Activated CD4-positive, alpha-beta memory T cell treated with anti-CD3 and anti-CD28 coated beads, Interleukin-2, amount 10 ng/mL, durations not matched to agents 7 days and 5 days (primary cell): Measurements from ENCODE around the gene ZNF865. TPM values are rescaled to one million over a fixed set of nuclear protein-coding genes. Genes with fewer than 3 reads are reported as not detected.

Source experiments
- CTCF ChIA-PET: fragments of 350-600 bp; sonication (Branson Sonifier 250); formaldehyde crosslinking; loops from one replicate; lab custom pipeline; 2021; ENCODE audit warnings: antibody characterized with exemption, inconsistent platforms; lab: Charles Lee
- POLR2A ChIA-PET: fragments of 350-600 bp; sonication (Branson Sonifier 250); formaldehyde crosslinking; loops from one replicate; lab custom pipeline; 2021; ENCODE audit warnings: antibody characterized with exemption; lab: Charles Lee
- DNase-seq: peaks from one replicate; pipeline ENCODE4 v3.0.0-alpha.2; 2020
- H3K27ac Mint-ChIP-seq: one replicate; pipeline ENCODE4 v1.8.0; 2021; ENCODE audit warnings: mild to moderate bottlenecking, mixed read lengths
- H3K27me3 Mint-ChIP-seq: one replicate; pipeline ENCODE4 v1.8.0; 2021; ENCODE audit warnings: mixed read lengths
- H3K36me3 Mint-ChIP-seq: one replicate; pipeline ENCODE4 v1.8.0; 2021; ENCODE audit warnings: low read depth, mixed read lengths
- H3K4me1 Mint-ChIP-seq: one replicate; pipeline ENCODE4 v1.8.0; 2021; ENCODE audit warnings: mixed read lengths
- H3K4me3 Mint-ChIP-seq: one replicate; pipeline ENCODE4 v1.8.0; 2021; ENCODE audit warnings: mild to moderate bottlenecking, mixed read lengths
- H3K9me3 Mint-ChIP-seq: one replicate; pipeline ENCODE4 v1.8.0; 2021; ENCODE audit warnings: mixed read lengths
- total RNA-seq, 2 experiments: library from RNA; stranded (reverse); gene quantifications; one replicate each; pipeline ENCODE4 v1.2.3, GENCODE V29; 2021

ZNF865 gene
- total RNA-seq, 2 experiments from 2014 or later, result 15.3 to 15.4 TPM

GRCh38 chr19:55622242-55622969 lies 17.0 kb downstream of the ZNF865 start:
- H3K9me3 Mint-ChIP-seq, result no peaks in the 10 kb centered on the region
- peaks cover 3% of the 10 kb centered on the region for H3K27me3 Mint-ChIP-seq
- POLR2A ChIA-PET, result interaction anchor here (1.8 to 5.7 kb wide), 2 partner anchors 17 to 23 kb away, joined by 5 to 53 read pairs; partner anchors contain the start of genes FIZ1 and ZNF865
- CTCF ChIA-PET, result interaction anchor here (1.4 to 5.6 kb wide), 3 partner anchors 10 to 118 kb away, joined by 5 to 56 read pairs (median 5); partner anchors contain the start of gene ZNF865
- peaks cover 25% of the 10 kb centered on the region for H3K36me3 Mint-ChIP-seq
- DNase-seq, result no peak
- H3K4me3 Mint-ChIP-seq, result no peak overlapping the region
- peaks cover 47% of the 10 kb centered on the region for H3K4me1 Mint-ChIP-seq
- no peak overlapping the region for H3K27ac Mint-ChIP-seq

- H3K4me3 Mint-ChIP-seq, result no peak overlapping the region
- H3K9me3 Mint-ChIP-seq, result no peaks in the 10 kb centered on the region
- CTCF ChIA-PET, result interaction anchor here (1.4 to 5.6 kb wide), 4 partner anchors 11 to 119 kb away, joined by 5 to 56 read pairs (median 19); partner anchors contain the start of gene ZNF865
- peaks cover 21% of the 10 kb centered on the region for H3K36me3 Mint-ChIP-seq
- no peak for DNase-seq
- peaks cover 6% of the 10 kb centered on the region for H3K27me3 Mint-ChIP-seq
- peaks cover 52% of the 10 kb centered on the region for H3K4me1 Mint-ChIP-seq
- POLR2A ChIA-PET, result interaction anchor here (1.8 to 5.7 kb wide), 3 partner anchors 18 to 24 kb away, joined by 5 to 53 read pairs (median 49); partner anchors contain the start of genes FIZ1, ZNF524 and ZNF865
- no peak overlapping the region for H3K27ac Mint-ChIP-seq
These were observed 17.7 kb downstream of the ZNF865 start for GRCh38 chr19:55623130-55623529.

DNA sequence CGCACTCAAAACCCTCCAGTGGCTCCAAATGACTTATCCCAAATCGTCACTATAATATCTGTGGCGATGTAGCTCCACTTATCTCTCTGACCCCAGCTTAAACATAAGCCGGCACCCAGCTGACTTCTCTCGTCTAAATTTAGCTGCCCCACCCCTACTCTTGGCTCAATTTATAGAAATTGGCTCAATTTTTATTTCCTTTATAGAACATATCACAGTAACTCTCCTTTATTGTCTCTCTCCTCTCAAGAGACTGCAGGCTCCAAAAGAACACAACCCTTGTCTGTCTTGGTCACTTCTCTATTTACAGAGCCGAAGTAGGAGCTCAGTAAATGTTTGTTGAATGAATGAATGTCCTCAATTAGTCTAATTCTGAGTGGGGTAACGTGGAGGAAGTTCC lies 18.1 kb downstream of the ZNF865 start:
- CTCF ChIA-PET, result interaction anchor here (1.4 to 5.6 kb wide), 5 partner anchors 10 to 119 kb away, joined by 5 to 56 read pairs (median 8); partner anchors contain the start of genes U2AF2 and ZNF865
- POLR2A ChIA-PET, result interaction anchor here (1.7 to 5.7 kb wide), 5 partner anchors 10 to 216 kb away, joined by 9 to 53 read pairs (median 16); partner anchors contain the start of genes FIZ1, U2AF2, UBE2S and ZNF524
- Mint-ChIP-seq H3K4me3 (no peak overlapping the region), H3K4me1 (peaks cover 52% of the 10 kb centered on the region), H3K27me3 (peaks cover 7% of the 10 kb centered on the region), H3K27ac (no peak overlapping the region), H3K9me3 (no peaks in the 10 kb centered on the region), H3K36me3 (peaks cover 19% of the 10 kb centered on the region)
- DNase-seq, result no peak

DNA sequence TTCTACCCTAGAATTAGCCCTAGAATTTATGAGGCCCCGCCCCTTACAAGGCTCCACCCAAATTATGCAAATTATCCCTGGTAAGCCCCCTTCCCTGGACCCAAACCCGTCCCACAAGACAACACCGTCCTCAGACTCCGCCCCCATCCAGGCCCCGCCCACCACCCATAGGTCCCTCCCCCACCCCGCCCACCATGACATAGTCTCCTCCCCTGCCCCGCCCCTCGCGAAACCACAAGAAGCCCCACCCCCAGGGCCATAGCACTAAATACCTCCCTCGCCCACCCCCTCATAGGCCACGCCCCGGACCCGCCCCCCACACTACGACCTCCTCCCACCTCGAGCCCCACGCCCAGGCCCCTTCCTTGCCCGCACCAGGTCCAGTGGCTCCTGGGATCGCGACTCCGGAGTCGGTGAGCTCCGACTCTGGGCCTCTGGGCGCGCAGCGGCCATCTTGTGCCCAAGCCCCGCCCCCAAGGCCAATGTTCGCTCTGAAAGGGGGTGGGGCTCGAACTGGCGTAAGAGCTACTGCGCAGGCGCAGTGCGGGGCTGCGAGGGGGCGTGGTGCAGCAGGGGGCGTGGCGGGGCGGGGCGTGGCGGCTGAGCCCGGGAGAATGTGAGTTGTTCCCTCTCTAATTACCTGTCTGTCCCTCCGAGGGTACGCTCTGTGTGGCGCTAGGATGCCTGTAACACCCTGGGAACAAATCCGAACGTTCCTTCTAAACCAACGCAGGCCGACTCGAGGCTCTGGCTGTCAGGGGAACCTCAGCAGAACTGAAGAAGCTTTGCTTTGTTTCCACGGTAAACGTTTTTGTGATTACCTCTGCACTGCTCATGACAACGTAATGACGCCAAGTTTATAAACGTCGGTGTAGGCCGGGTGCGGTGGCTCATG lies 18.9 kb downstream of the ZNF865 start, which contains the start of gene ZNF784:
TSS of gene ZNF784 (minus strand) at position 458 of the 895 bp plus-strand sequence. CDS start at position 453, 5 bp downstream.
- peak within 1 kb of the TSS; percentile 93 for H3K27ac Mint-ChIP-seq
- peaks cover 50% of the 10 kb centered on the region for H3K4me1 Mint-ChIP-seq
- H3K27me3 Mint-ChIP-seq, result peaks cover 7% of the 10 kb centered on the region
- H3K4me3 Mint-ChIP-seq, result peak within 1 kb of the TSS; percentile 78
- no peaks in the 10 kb centered on the region for H3K9me3 Mint-ChIP-seq
- POLR2A ChIA-PET, result interaction anchor here (0.7 to 5.7 kb wide), 13 partner anchors 10 to 365 kb away, joined by 3 to 53 read pairs (median 6); partner anchors contain the start of genes CCDC106, FIZ1, KMT5C and PPP6R1
- DNase-seq, result peak; percentile 94
- CTCF ChIA-PET, result interaction anchor here (0.9 to 5.6 kb wide), 8 partner anchors 9 to 120 kb away, joined by 3 to 56 read pairs (median 13); partner anchors contain the start of genes FIZ1, U2AF2, ZNF524 and ZNF865
- H3K36me3 Mint-ChIP-seq, result peaks cover 17% of the 10 kb centered on the region

DNA sequence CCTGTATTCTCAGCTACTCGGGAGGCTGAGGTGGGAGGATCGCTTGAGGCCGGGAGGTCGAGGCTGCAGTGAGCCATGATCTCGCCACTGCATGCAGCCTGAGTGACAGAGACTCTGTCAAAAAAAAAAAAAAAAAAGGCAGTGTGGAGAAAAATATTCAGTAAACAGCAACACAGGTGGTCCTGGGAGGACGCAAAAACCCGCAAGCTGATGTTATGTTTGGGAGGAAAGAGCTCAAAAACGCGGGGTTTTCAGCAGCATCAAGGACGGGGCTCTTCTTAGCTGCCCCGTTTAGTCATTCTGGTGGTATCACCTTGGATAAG lies 19.5 kb downstream of the ZNF865 start:
- Mint-ChIP-seq H3K27ac (peak overlapping the region; percentile 93), H3K27me3 (peaks cover 7% of the 10 kb centered on the region), H3K4me3 (peak overlapping the region; percentile 78), H3K36me3 (peaks cover 12% of the 10 kb centered on the region), H3K4me1 (peaks cover 48% of the 10 kb centered on the region), H3K9me3 (no peaks in the 10 kb centered on the region)
- no peak for DNase-seq
- CTCF ChIA-PET, result interaction anchor here (0.9 to 5.6 kb wide), 10 partner anchors 9 to 332 kb away, joined by 3 to 56 read pairs (median 12); partner anchors contain the start of genes FIZ1, U2AF2, ZNF524 and ZNF865
- POLR2A ChIA-PET, result interaction anchor here (0.7 to 5.7 kb wide), 12 partner anchors 9 to 366 kb away, joined by 3 to 53 read pairs (median 8); partner anchors contain the start of genes FIZ1, KMT5C, PPP6R1 and U2AF2

GRCh38 chr19:55626350-55626749 lies 20.9 kb downstream of the ZNF865 start:
- Mint-ChIP-seq H3K9me3 (no peaks in the 10 kb centered on the region), H3K27ac (peak overlapping the region; percentile 86), H3K4me3 (peak overlapping the region; percentile 60), H3K27me3 (peaks cover 7% of the 10 kb centered on the region), H3K4me1 (peaks cover 41% of the 10 kb centered on the region), H3K36me3 (peaks cover 3% of the 10 kb centered on the region)
- DNase-seq, result peak; percentile 78
- ChIA-PET POLR2A (interaction anchor here (1.0 to 5.7 kb wide), 11 partner anchors 8 to 372 kb away, joined by 3 to 53 read pairs (median 8); partner anchors contain the start of genes FIZ1, PPP6R1, U2AF2 and UBE2S), CTCF (interaction anchor here (0.5 to 5.6 kb wide), 14 partner anchors 7 to 485 kb away, joined by 3 to 56 read pairs (median 8); partner anchors contain the start of genes FIZ1, ZNF524 and ZNF865)

DNA sequence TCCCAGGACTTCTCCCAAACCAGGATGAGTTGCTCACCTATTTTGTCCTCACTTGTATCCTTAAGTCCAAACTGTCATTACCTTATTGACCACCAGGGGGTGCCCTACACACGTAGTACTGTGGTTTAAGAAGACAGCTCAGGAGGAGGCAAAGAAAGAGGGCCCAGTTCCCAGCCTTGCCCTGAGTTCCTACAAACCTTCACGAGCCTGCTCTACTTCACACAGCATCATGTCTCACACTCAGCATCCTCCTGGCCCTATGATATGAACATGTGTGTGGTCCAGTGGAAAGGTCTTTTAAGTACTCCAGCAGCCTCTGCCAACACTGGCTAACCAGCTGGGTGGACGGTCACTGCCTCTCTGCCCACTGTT lies 27.0 kb downstream of the ZNF865 start:
- H3K27me3 Mint-ChIP-seq, result peaks cover 7% of the 10 kb centered on the region
- POLR2A ChIA-PET, result interaction anchor here (1.0 to 4.0 kb wide), 11 partner anchors 10 to 701 kb away, joined by 3 to 14 read pairs (median 4); partner anchors contain the start of genes FIZ1, ZNF524 and ZNF865
- peaks cover 53% of the 10 kb centered on the region for H3K4me1 Mint-ChIP-seq
- no peaks in the 10 kb centered on the region for H3K9me3 Mint-ChIP-seq
- H3K36me3 Mint-ChIP-seq, result peaks cover 21% of the 10 kb centered on the region
- DNase-seq, result peak; percentile 88
- peak overlapping the region; percentile 6 for H3K4me3 Mint-ChIP-seq
- CTCF ChIA-PET, result interaction anchor here (0.8 to 3.4 kb wide), 28 partner anchors 8 to 701 kb away, joined by 3 to 30 read pairs (median 8); partner anchors contain the start of genes CCDC106, FIZ1, ISOC2 and U2AF2
- peak overlapping the region; percentile 34 for H3K27ac Mint-ChIP-seq

- POLR2A ChIA-PET, result interaction anchor here (1.2 to 4.0 kb wide), 7 partner anchors 9 to 54 kb away, joined by 3 to 14 read pairs (median 5); partner anchors contain the start of genes FIZ1, U2AF2, ZNF524 and ZNF579
- H3K36me3 Mint-ChIP-seq, result peaks cover 26% of the 10 kb centered on the region
- CTCF ChIA-PET, result interaction anchor here (0.7 to 3.4 kb wide), 19 partner anchors 9 to 177 kb away, joined by 4 to 30 read pairs (median 15); partner anchors contain the start of genes CCDC106, FIZ1, U2AF2 and ZNF524
- H3K27ac Mint-ChIP-seq, result peak overlapping the region; percentile 100
- peaks cover 2% of the 10 kb centered on the region for H3K9me3 Mint-ChIP-seq
- peaks cover 57% of the 10 kb centered on the region for H3K4me1 Mint-ChIP-seq
- peak overlapping the region; percentile 99 for H3K4me3 Mint-ChIP-seq
- peaks cover 3% of the 10 kb centered on the region for H3K27me3 Mint-ChIP-seq
- no peak for DNase-seq
These were observed 28.4 kb downstream of the ZNF865 start for GRCh38 chr19:55633861-55634260.

DNA sequence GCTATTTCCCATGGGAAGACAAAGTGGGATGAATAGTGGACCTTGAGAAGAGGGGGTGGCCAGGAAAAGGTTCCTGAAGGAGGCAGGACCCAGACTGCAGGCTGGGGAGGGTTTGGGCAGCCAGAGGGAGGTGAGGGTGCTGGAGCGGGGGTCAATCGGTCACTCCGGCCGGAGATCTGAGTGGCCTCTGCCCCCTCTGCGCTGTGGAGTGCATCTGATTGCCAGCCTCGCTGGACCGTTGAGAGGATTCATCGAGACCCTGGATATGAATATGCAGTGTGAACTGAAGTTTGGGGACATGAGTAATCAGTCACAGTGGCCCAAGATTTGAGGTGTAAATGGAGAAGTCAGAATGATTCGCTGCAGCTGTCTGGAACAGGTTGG lies 29.9 kb downstream of the ZNF865 start:
- no peak for DNase-seq
- peak overlapping the region; percentile 100 for H3K27ac Mint-ChIP-seq
- CTCF ChIA-PET, result interaction anchor here (1.0 to 3.4 kb wide), 4 partner anchors 10 to 132 kb away, joined by 3 to 30 read pairs (median 13); partner anchors contain the start of genes CCDC106 and ZNF784
- POLR2A ChIA-PET, result interaction anchor here (0.7 to 2.8 kb wide), 17 partner anchors 8 to 376 kb away, joined by 3 to 17 read pairs (median 4); partner anchors contain the start of genes CCDC106, FIZ1, PPP6R1 and U2AF2
- H3K27me3 Mint-ChIP-seq, result peaks cover 3% of the 10 kb centered on the region
- H3K9me3 Mint-ChIP-seq, result peaks cover 2% of the 10 kb centered on the region
- peaks cover 72% of the 10 kb centered on the region for H3K4me1 Mint-ChIP-seq
- peaks cover 30% of the 10 kb centered on the region for H3K36me3 Mint-ChIP-seq
- H3K4me3 Mint-ChIP-seq, result peak overlapping the region; percentile 99

- ChIA-PET CTCF (interaction anchor here (1.0 to 1.6 kb wide), 2 partner anchors 18 to 132 kb away, joined by 3 to 5 read pairs; no protein-coding TSS in a partner anchor), POLR2A (interaction anchor here (0.7 to 2.8 kb wide), 11 partner anchors 9 to 555 kb away, joined by 3 to 17 read pairs (median 4); partner anchors contain the start of genes FIZ1, PPP6R1, ZNF579 and ZNF784)
- Mint-ChIP-seq H3K36me3 (peaks cover 30% of the 10 kb centered on the region), H3K9me3 (peaks cover 2% of the 10 kb centered on the region), H3K4me3 (peak overlapping the region; percentile 99), H3K27me3 (peaks cover 3% of the 10 kb centered on the region), H3K4me1 (peaks cover 75% of the 10 kb centered on the region), H3K27ac (peak overlapping the region; percentile 100)
- DNase-seq, result no peak
These were observed 30.5 kb downstream of the ZNF865 start for GRCh38 chr19:55635856-55636440.

GRCh38 chr19:55636723-55637122 lies 31.3 kb downstream of the ZNF865 start:
- DNase-seq, result no peak
- Mint-ChIP-seq H3K36me3 (peaks cover 30% of the 10 kb centered on the region), H3K27me3 (no peaks in the 10 kb centered on the region), H3K4me3 (peak overlapping the region; percentile 99), H3K27ac (peak overlapping the region; percentile 100), H3K4me1 (peaks cover 74% of the 10 kb centered on the region), H3K9me3 (peaks cover 2% of the 10 kb centered on the region)
- POLR2A ChIA-PET, result interaction anchor here (0.6 to 2.8 kb wide), 9 partner anchors 8 to 556 kb away, joined by 3 to 17 read pairs (median 4); partner anchors contain the start of genes FIZ1, PPP6R1, ZNF579 and ZNF784
- CTCF ChIA-PET, result interaction anchor here (1.0 to 1.6 kb wide), 3 partner anchors 16 to 122 kb away, joined by 3 to 6 read pairs (median 5); no protein-coding TSS in a partner anchor
